ENCODE data around the gene SOS1.

The SOS1 gene

DNA sequence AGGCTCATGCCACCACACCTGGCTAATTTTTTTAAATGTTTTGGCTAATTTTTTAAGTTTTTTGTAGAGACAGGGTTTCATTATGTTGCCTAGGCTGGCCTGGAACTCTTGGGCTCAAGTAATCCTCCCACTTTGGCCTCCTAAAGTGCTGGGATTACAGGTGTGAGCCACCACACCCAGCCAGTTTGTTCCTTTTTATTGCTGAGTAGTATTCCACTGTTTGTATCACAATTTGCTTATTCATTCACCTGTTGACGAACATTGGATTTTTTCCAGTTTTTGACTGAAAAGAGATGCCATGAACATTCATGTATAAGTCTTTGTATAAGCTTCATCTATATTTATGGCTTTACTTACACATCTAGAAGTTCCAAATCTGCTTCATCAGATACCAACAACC lies 5.3 kb downstream of the SOS1 start:
- DNase-seq (ENCODE audit: low read depth), result no peak
- no peak overlapping the region for H3K4me3 ChIP-seq (ENCODE audit: low read depth, low read length)
- TF ChIP-seq, protein P1, sequence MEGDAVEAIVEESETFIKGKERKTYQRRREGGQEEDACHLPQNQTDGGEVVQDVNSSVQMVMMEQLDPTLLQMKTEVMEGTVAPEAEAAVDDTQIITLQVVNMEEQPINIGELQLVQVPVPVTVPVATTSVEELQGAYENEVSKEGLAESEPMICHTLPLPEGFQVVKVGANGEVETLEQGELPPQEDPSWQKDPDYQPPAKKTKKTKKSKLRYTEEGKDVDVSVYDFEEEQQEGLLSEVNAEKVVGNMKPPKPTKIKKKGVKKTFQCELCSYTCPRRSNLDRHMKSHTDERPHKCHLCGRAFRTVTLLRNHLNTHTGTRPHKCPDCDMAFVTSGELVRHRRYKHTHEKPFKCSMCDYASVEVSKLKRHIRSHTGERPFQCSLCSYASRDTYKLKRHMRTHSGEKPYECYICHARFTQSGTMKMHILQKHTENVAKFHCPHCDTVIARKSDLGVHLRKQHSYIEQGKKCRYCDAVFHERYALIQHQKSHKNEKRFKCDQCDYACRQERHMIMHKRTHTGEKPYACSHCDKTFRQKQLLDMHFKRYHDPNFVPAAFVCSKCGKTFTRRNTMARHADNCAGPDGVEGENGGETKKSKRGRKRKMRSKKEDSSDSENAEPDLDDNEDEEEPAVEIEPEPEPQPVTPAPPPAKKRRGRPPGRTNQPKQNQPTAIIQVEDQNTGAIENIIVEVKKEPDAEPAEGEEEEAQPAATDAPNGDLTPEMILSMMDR (IDR thresholded peaks at IDR 0.05; ENCODE audit: control insufficient read depth, extremely low read depth, insufficient read depth), result no peak

DNA sequence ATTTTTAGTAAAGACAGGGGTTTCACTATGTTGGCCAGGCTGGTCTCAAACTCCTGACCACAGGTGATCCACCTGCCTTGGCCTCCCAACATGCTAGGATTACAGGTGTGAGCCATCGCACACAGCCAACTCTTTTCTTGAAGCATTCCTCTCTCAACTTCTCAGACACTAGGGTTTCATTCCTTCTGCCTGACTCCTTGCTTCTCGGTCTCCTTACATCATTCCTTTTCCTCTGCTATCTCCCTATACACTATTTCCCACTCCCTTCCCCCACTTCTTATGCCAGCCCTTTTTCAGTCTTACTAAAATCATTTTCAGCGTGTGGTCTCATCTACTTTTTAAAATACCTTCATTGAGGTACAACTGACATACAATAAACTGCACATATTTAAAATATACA lies 6.1 kb downstream of the SOS1 start:
- DNase-seq (ENCODE audit: low read depth), result no peak
- TF ChIP-seq, protein P1 (IDR thresholded peaks at IDR 0.05; ENCODE audit: control insufficient read depth, extremely low read depth, insufficient read depth), result no peak
- no peak overlapping the region for H3K4me3 ChIP-seq (ENCODE audit: low read depth, low read length)

DNA sequence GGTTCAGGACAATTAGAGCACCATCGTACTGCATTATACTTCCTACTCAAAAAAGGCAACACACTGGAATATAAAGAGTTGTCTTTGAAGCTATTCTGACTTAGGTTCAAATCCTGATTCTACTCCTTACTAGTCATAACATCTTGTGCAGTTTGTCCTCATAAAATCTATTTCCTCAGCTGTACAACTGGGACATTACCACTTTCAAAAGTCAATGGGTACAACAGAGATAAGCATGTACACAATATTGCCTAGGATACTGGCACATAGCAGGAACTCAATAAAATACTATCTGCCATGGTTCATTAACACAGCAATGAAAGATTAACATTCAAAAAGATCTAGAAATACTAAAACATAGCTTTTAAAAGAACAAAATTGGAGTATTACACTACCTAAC lies 11.3 kb downstream of the SOS1 start:
- TF ChIP-seq, protein P1 (IDR thresholded peaks at IDR 0.05; ENCODE audit: control insufficient read depth, extremely low read depth, insufficient read depth), result no peak
- H3K4me3 ChIP-seq (ENCODE audit: low read depth, low read length), result no peak overlapping the region
- no peak for DNase-seq (ENCODE audit: low read depth)

DNA sequence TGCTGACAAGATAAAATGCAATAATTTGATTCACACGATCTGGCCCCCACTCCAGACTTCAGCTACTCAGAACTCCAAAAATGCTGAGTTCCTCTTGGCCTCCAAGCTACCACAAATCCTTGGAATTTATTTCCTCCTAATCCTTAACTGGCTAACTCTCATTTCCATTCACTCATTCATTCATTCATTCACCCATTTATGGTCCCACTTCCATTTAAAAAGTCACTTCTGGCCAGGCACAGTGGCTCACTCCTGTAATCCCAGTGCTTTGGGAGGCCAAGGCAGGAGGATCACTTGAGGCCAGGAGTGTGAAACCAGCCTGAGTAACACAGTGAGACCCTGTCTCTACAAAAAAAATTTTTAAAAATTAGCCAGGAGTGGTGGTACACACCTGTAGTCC lies 12.5 kb downstream of the SOS1 start:
- DNase-seq (ENCODE audit: low read depth), result no peak
- no peak overlapping the region for H3K4me3 ChIP-seq (ENCODE audit: low read depth, low read length)

DNA sequence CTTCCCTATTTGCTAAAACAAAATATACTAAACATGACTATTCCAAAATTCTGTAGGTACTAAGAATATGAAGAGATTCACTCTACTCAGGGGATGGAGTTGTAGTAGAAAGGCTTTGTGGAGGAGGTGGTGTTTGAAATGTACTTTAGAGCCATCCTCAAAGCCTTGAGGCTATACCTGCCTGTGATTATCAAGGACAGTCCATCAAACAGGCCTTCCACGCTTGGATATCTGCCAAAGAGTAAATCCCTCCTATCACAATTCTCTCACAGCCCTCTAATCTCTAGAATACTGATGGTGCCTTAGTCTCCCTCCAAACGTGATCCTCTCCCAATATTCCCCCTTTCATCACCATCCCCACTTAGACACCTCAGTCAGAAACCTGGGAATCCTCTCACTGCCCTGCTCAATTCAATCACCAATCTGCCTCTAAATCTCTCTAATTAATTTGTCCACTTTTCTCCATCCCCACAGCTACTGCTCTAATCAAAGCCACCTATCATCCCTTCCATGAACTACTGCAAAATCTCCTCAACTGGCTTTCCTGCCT lies 13.1 kb downstream of the SOS1 start:
- no peak for DNase-seq (ENCODE audit: low read depth)
- TF ChIP-seq, protein P1 (IDR thresholded peaks at IDR 0.05; ENCODE audit: control insufficient read depth, extremely low read depth, insufficient read depth), result no peak
- H3K4me3 ChIP-seq (ENCODE audit: low read depth, low read length), result no peak overlapping the region

More for the DNA sequence above, 12.5 kb downstream of the SOS1 start:
- TF ChIP-seq, protein P1 (IDR thresholded peaks at IDR 0.05; ENCODE audit: control insufficient read depth, extremely low read depth, insufficient read depth), result no peak

DNA sequence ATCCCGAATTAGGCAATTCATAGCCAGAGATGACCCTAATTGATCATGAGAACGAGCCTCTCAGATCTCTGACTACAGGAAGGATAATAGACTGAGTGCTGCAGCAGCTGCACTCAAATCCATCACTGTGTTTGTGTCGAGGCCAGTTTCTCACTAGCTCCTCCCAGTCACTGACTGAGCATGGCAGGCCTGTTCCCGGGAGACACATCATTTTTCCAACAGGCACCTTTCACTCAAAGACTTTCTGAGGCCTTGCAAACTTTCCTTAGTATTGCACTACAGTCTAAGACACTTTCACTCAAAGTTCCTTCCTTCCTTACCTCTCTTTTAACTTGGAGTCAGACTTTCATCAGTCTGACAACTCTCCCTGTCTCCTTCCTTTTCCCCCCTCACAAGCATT lies 13.7 kb downstream of the SOS1 start:
- TF ChIP-seq, protein P1 (IDR thresholded peaks at IDR 0.05; ENCODE audit: control insufficient read depth, extremely low read depth, insufficient read depth), result no peak
- H3K4me3 ChIP-seq (ENCODE audit: low read depth, low read length), result no peak overlapping the region
- DNase-seq (ENCODE audit: low read depth), result no peak

All from LNCaP clone FGC (cell line).